Esophagus muscularis mucosa (tissue), 4 donors: ENCODE results near the gene WDR48. TPM values are rescaled to one million over a fixed set of nuclear protein-coding genes. Genes with fewer than 3 reads are reported as not detected.
A peak's percentile ranks its signal among the peaks of the same experiment; 100 is the strongest.

Source experiments
- DNase-seq: peaks from one replicate; pipeline ENCODE4 v3.0.0-alpha.2; 2017; ENCODE audit errors: extremely low spot score
- H3K27ac ChIP-seq, 4 donors: fragments of 200-600 bp; sonication (generic); replicated peaks in 1 of 4; 1 replicate in 3 of 4; 2 replicates in 1 of 4; pipeline ENCODE4 v1.5.1; 2016 to 2019; ENCODE audit warnings: mild to moderate bottlenecking in 1 of 4
- H3K27me3 ChIP-seq, 4 donors: fragments of 200-600 bp; sonication (generic); one replicate each; pipeline versions ENCODE4 v1.5.1 to v1.6.0; 2016 to 2019
- H3K36me3 ChIP-seq, 4 donors: fragments of 200-600 bp; sonication (generic); one replicate each; pipeline ENCODE4 v1.5.1; 2016 to 2019
- H3K4me1 ChIP-seq, 4 donors: fragments of 200-600 bp; sonication (generic); one replicate each; pipeline ENCODE4 v1.5.1; 2016 to 2019
- H3K4me3 ChIP-seq, 4 donors: fragments of 200-600 bp; sonication (generic); 1 replicate in 2 of 4; 2 replicates in 2 of 4; pipeline ENCODE4 v1.5.1; 2016 to 2019; ENCODE audit warnings: mild to moderate bottlenecking in 4 of 4, moderate library complexity in 1 of 4
- H3K9me3 ChIP-seq, 4 donors: fragments of 200-600 bp; sonication (generic); 1 replicate in 3 of 4; 2 replicates in 1 of 4; pipeline ENCODE4 v1.5.1; 2016 to 2019
- CTCF ChIP-seq, 3 experiments: fragments of 200-600 bp in 2 of 3; fragments of 450-650 bp in 1 of 3; sonication (generic) in 2 of 3; IDR thresholded peaks; one replicate each; pipeline ENCODE4 v1.5.1; 2017 to 2019; ENCODE audit warnings: antibody characterized with exemption in 3 of 3, mild to moderate bottlenecking in 2 of 3, moderate library complexity in 1 of 3
- EP300 ChIP-seq: sonication (generic); formaldehyde crosslinking; IDR thresholded peaks from one replicate; pipeline ENCODE4 v1.6.1; 2017; ENCODE audit warnings: antibody characterized with exemption
- POLR2A ChIP-seq: fragments of 450-650 bp; IDR thresholded peaks from one replicate; pipeline ENCODE4 v1.6.1; 2017; ENCODE audit warnings: antibody characterized with exemption, moderate library complexity, mild to moderate bottlenecking, low read depth
- POLR2AphosphoS5 ChIP-seq, 2 donors: sonication (generic); formaldehyde crosslinking; IDR thresholded peaks; one replicate each; pipeline ENCODE4 v1.6.1; 2017; ENCODE audit warnings: antibody characterized with exemption in 2 of 2
- WGBS: methylation state at CpG from one replicate; pipeline ENCODE4 v1.1.5; 2018; 5-methylcytosine and 5-hydroxymethylcytosine counted together
- intact Hi-C: fragments of 100-400 bp; cut with DNase I; formaldehyde crosslinking; loops from one replicate; pipeline ENCODE4 v1.15.1; 2023
- total RNA-seq, 4 donors: library from RNA; depleted of rRNA; stranded (reverse); fragments of >200 nt; gene quantifications; one replicate each; pipeline versions ENCODE4 v1.1.0 to v1.2.1, GENCODE V29; 2016

WDR48 gene
- total RNA-seq, 4 donors from 2014 or later = 25.9 to 40.0 (median 29.8) TPM

GRCh38 chr3:39103324-39103693, 51.5 kb downstream of the WDR48 start:
- H3K27ac ChIP-seq = peak overlapping the region in 3 of 4 donors; percentile 6 to 92 (median 44)
- WGBS = 79% methylated on average over 4 of the region's 4 CpGs

GRCh38 chr3:39103791-39104552, 52.2 kb downstream of the WDR48 start:
- Histone ChIP-seq H3K36me3 (peaks cover 13 to 35% (median 24%) of the 10 kb centered on the region in 4 donors), H3K4me3 (no peak overlapping the region), H3K27ac (peak overlapping the region; percentile 6 to 92 (median 44)), H3K4me1 (peaks cover 54 to 70% (median 67%) of the 10 kb centered on the region in 4 donors), H3K27me3 (no peaks in the 10 kb centered on the region), H3K9me3 (no peaks in the 10 kb centered on the region)
- 58% methylated on average over 3 of the region's 6 CpGs for WGBS
- peak; percentile 74 for DNase-seq
- intact Hi-C loops = no loop called here
- no peak for TF ChIP-seq EP300

More at GRCh38 chr3:39103324-39103693, 51.5 kb downstream of the WDR48 start:
- Histone ChIP-seq H3K36me3 (peaks cover 20 to 42% (median 31%) of the 10 kb centered on the region in 4 donors), H3K4me1 (peaks cover 50 to 64% (median 60%) of the 10 kb centered on the region in 4 donors), H3K27me3 (no peaks in the 10 kb centered on the region), H3K4me3 (no peak overlapping the region), H3K9me3 (no peaks in the 10 kb centered on the region)
- TF ChIP-seq CTCF (IDR thresholded peaks at IDR 0.05) = no peak
- no peak for TF ChIP-seq EP300
- TF ChIP-seq POLR2AphosphoS5 (IDR thresholded peaks at IDR 0.05) = no peak
- TF ChIP-seq POLR2A = no peak
- intact Hi-C loops = no loop called here
- DNase-seq = no peak

GRCh38 chr3:39104961-39105686, 53.3 kb downstream of the WDR48 start:
- H3K27me3 ChIP-seq = no peaks in the 10 kb centered on the region
- no peak overlapping the region for H3K4me3 ChIP-seq
- TF ChIP-seq CTCF (IDR thresholded peaks at IDR 0.05) (no peak), POLR2A (no peak), EP300 (no peak), POLR2AphosphoS5 (IDR thresholded peaks at IDR 0.05) (no peak)
- peaks cover 4 to 24% (median 14%) of the 10 kb centered on the region in 4 donors for H3K36me3 ChIP-seq
- intact Hi-C loops = loop anchor here (5.0 kb wide), 1 partner anchor 53 kb away; the partner anchor contains the start of genes SCN11A and WDR48
- H3K4me1 ChIP-seq = peaks cover 54 to 72% (median 68%) of the 10 kb centered on the region in 4 donors
- WGBS = 84% methylated on average over 6 of the region's 7 CpGs
- H3K27ac ChIP-seq = peak overlapping the region in 1 of 4 donors; percentile 92
- H3K9me3 ChIP-seq = no peaks in the 10 kb centered on the region
- DNase-seq = no peak

- WGBS = 77% methylated on average over 3 of the region's 3 CpGs
- H3K4me3 ChIP-seq = peak overlapping the region; percentile 70 to 98 (median 89)
- H3K9me3 ChIP-seq = no peaks in the 10 kb centered on the region
- TF ChIP-seq POLR2A (no peak), EP300 (no peak), POLR2AphosphoS5 (IDR thresholded peaks at IDR 0.05) (no peak), CTCF (IDR thresholded peaks at IDR 0.05) (no peak)
- H3K27ac ChIP-seq = peak overlapping the region in 1 of 4 donors; percentile 92
- H3K4me1 ChIP-seq = peaks cover 54 to 72% (median 68%) of the 10 kb centered on the region in 4 donors
- DNase-seq = no peak
- H3K36me3 ChIP-seq = peaks cover 0 to 18% (median 12%) of the 10 kb centered on the region in 4 donors
- no peaks in the 10 kb centered on the region for H3K27me3 ChIP-seq
- intact Hi-C loops = loop anchor here (5.0 kb wide), 1 partner anchor 53 kb away; the partner anchor contains the start of genes SCN11A and WDR48
These were observed 53.9 kb downstream of the WDR48 start for GRCh38 chr3:39105687-39106063.
